Panc1 (cell line): Measurements from ENCODE around the gene GMPR2. TPM values are rescaled to one million over a fixed set of nuclear protein-coding genes. Genes with fewer than 3 reads are reported as not detected.
A peak's percentile ranks its signal among the peaks of the same experiment; 100 is the strongest.

Experiments used
- ATAC-seq: fragments of 200-7000 bp; cut with Tn5 transposase; 2 replicates; pipeline ENCODE4 v1.9.1; 2020; ENCODE audit warnings: mild to moderate bottlenecking, moderate library complexity
- BruUV-seq: library from RNA; stranded (reverse); fragments of 400-500 nt; replicated peaks from 2 replicates; lab custom pipeline; 2021; lab: Mats Ljungman, UMichigan
- CTCF ChIA-PET: fragments of 300-600 bp; sonication (Branson Sonifier 250); formaldehyde crosslinking; loops from one replicate; lab custom pipeline; 2022; ENCODE audit warnings: antibody characterized with exemption; lab: Charles Lee
- POLR2A ChIA-PET: fragments of 300-600 bp; sonication (Branson Sonifier 250); formaldehyde crosslinking; loops from one replicate; lab custom pipeline; 2022; ENCODE audit warnings: antibody characterized with exemption; lab: Charles Lee
- DNase-seq: peaks from one replicate; pipeline ENCODE4 v3.0.0-alpha.2; 2010; ENCODE audit warnings: low read depth, low spot score
- H3K27ac ChIP-seq: 2 replicates; pipeline ENCODE4 v1.5.1; 2011; ENCODE audit warnings: mild to moderate bottlenecking, low read length, inconsistent platforms
- H3K27me3 ChIP-seq: fragments of 200-500 bp; sonication (Bioruptor generic); 2 replicates; pipeline ENCODE4 v1.6.0; 2014; ENCODE audit warnings: low read length, inconsistent platforms; ENCODE audit not compliant: control insufficient read depth, insufficient read depth
- H3K36me3 ChIP-seq: fragments of 200-500 bp; sonication (Bioruptor generic); 2 replicates; pipeline ENCODE4 v1.5.1; 2014; ENCODE audit warnings: inconsistent platforms, mild to moderate bottlenecking, low read length, moderate library complexity; ENCODE audit not compliant: control insufficient read depth, insufficient read depth
- H3K4me1 ChIP-seq: 2 replicates; pipeline ENCODE4 v1.5.1; 2011; ENCODE audit warnings: inconsistent platforms, mild to moderate bottlenecking, low read length, moderate library complexity; ENCODE audit not compliant: control insufficient read depth, insufficient read depth
- H3K4me3 ChIP-seq, 2 experiments: 2 replicates each; pipeline ENCODE4 v1.5.1; 2011 to 2012; ENCODE audit warnings: low read depth in 2 of 2, low read length in 2 of 2, mild to moderate bottlenecking in 2 of 2, inconsistent platforms in 1 of 2, moderate library complexity in 1 of 2
- H3K9me3 ChIP-seq: fragments of 200-500 bp; sonication (Bioruptor generic); 2 replicates; pipeline ENCODE4 v1.5.1; 2014; ENCODE audit warnings: low read depth, mild to moderate bottlenecking, inconsistent platforms, low read length, moderate library complexity; ENCODE audit not compliant: control insufficient read depth, insufficient read depth
- POLR2AphosphoS5 ChIP-seq: IDR thresholded peaks from 2 replicates; pipeline ENCODE4 v1.6.1; 2012; ENCODE audit warnings: mild to moderate bottlenecking, low read depth, low read length, moderate library complexity
- SIN3A ChIP-seq: IDR thresholded peaks from 2 replicates; pipeline ENCODE4 v1.6.1; 2012; ENCODE audit warnings: low read depth, mild to moderate bottlenecking, low read length, moderate library complexity, borderline replicate concordance; ENCODE audit not compliant: insufficient read depth
- TCF7L2 ChIP-seq: IDR thresholded peaks from 2 replicates; pipeline ENCODE4 v1.6.1; 2011; ENCODE audit warnings: mild to moderate bottlenecking, low read depth, low read length, inconsistent platforms
- in situ Hi-C: cut with HindIII; loops from 2 replicates; pipeline ENCODE4 v1.10.0; 2016; ENCODE audit warnings: low sequenced_read_pairs, low pct_unique_long_range_greater_than_20kb
- intact Hi-C: fragments of 100-400 bp; cut with micrococcal nuclease; formaldehyde crosslinking; loops from one replicate; pipeline ENCODE4 v1.10.0; 2022; ENCODE audit not compliant: unreplicated experiment
- total RNA-seq: library from RNA; stranded (reverse); gene quantifications from one replicate; pipeline ENCODE4 v1.2.1, GENCODE V29; 2021; ENCODE audit not compliant: unreplicated experiment
- TF ChIP-seq, protein P1 (sequence below), 2 experiments: IDR thresholded peaks; 2 replicates each; pipeline ENCODE4 v1.6.1; 2011 to 2012; ENCODE audit warnings: low read depth in 2 of 2, control low read depth in 1 of 2, low read length in 1 of 2, mild to moderate bottlenecking in 1 of 2, moderate library complexity in 1 of 2; ENCODE audit not compliant: insufficient read depth in 1 of 2
- TF ChIP-seq, protein P2 (sequence below): fragments of 450-650 bp; IDR thresholded peaks from 2 replicates; pipeline ENCODE4 v1.5.1; 2017; ENCODE audit warnings: mild to moderate bottlenecking

GMPR2 gene
- total RNA-seq, 1 experiment from 2014 or later: 45.9 TPM

DNA sequence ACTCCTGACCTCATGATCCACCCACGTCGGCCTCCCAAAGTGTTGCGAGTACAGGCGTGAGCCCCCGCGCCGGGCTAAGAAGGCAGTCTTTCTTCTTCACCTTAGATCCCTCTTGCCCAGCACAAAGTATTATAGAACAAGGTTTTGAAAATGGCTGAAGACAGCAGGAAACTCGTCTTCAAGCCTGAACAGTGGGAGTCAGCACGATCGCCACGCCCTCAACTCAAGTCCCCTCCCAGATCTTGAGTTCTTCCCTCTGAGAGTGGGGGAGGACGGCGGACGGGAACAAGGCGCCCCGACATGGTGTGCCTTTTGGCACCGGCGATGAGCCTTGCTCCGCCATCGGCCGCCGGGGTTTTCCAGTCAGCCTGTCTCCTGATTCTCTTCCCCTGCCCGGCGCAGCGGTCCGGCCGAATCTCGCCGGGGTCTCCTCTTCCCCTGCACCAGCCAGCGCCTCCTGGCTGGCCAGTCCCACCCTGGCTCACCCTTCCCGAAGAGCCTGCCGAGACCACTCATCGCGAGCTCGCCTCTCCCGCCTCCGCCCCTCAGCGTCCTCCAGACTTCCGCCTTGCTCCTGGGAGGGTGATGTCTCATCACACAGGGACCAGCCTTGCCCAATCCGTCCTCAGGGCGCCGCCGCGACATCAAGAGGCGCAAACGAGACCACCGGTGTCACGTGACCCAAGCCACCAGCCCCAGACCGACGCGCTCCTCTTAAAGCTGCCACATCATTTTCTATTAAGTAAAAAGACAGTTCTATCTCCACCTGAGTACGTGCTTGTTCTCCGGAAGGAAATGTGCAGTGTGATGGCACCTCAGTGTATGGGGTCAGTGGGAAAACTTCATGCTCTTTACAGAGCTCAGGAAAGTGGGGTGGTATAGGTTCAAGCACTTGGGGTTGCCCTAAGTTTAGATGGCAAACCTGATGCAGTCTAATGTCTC, 19.5 kb upstream of the GMPR2 start, which contains the start of gene CHMP4A:
Gene CHMP4A (minus strand): TSS at position 565 of the 942 bp plus-strand sequence. CDS start 49 bp downstream, at position 516.
- Histone ChIP-seq H3K9me3 (no peaks in the 10 kb centered on the region), H3K27me3 (no peaks in the 10 kb centered on the region), H3K4me1 (peaks cover 9% of the 10 kb centered on the region), H3K4me3 (peak within 1 kb of the TSS; percentile 72 to 84), H3K27ac (peak within 1 kb of the TSS; percentile 96), H3K36me3 (peaks cover 5% of the 10 kb centered on the region)
- peak; percentile 96 for ATAC-seq
- intact Hi-C loops: no loop called here
- TF ChIP-seq POLR2AphosphoS5 (peak; percentile 91), TCF7L2 (no peak), SIN3A (no peak)
- TF ChIP-seq, protein P1, sequence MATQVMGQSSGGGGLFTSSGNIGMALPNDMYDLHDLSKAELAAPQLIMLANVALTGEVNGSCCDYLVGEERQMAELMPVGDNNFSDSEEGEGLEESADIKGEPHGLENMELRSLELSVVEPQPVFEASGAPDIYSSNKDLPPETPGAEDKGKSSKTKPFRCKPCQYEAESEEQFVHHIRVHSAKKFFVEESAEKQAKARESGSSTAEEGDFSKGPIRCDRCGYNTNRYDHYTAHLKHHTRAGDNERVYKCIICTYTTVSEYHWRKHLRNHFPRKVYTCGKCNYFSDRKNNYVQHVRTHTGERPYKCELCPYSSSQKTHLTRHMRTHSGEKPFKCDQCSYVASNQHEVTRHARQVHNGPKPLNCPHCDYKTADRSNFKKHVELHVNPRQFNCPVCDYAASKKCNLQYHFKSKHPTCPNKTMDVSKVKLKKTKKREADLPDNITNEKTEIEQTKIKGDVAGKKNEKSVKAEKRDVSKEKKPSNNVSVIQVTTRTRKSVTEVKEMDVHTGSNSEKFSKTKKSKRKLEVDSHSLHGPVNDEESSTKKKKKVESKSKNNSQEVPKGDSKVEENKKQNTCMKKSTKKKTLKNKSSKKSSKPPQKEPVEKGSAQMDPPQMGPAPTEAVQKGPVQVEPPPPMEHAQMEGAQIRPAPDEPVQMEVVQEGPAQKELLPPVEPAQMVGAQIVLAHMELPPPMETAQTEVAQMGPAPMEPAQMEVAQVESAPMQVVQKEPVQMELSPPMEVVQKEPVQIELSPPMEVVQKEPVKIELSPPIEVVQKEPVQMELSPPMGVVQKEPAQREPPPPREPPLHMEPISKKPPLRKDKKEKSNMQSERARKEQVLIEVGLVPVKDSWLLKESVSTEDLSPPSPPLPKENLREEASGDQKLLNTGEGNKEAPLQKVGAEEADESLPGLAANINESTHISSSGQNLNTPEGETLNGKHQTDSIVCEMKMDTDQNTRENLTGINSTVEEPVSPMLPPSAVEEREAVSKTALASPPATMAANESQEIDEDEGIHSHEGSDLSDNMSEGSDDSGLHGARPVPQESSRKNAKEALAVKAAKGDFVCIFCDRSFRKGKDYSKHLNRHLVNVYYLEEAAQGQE (IDR thresholded peaks at IDR 0.05; ENCODE audit: insufficient read depth in 1 of 2, low read depth in 2 of 2, low read length in 1 of 2): no peak
- TF ChIP-seq, protein P2, sequence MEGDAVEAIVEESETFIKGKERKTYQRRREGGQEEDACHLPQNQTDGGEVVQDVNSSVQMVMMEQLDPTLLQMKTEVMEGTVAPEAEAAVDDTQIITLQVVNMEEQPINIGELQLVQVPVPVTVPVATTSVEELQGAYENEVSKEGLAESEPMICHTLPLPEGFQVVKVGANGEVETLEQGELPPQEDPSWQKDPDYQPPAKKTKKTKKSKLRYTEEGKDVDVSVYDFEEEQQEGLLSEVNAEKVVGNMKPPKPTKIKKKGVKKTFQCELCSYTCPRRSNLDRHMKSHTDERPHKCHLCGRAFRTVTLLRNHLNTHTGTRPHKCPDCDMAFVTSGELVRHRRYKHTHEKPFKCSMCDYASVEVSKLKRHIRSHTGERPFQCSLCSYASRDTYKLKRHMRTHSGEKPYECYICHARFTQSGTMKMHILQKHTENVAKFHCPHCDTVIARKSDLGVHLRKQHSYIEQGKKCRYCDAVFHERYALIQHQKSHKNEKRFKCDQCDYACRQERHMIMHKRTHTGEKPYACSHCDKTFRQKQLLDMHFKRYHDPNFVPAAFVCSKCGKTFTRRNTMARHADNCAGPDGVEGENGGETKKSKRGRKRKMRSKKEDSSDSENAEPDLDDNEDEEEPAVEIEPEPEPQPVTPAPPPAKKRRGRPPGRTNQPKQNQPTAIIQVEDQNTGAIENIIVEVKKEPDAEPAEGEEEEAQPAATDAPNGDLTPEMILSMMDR: no peak
- no TSS peak for BruUV-seq
- in situ Hi-C loops: no loop called here
- ChIA-PET CTCF (interaction anchor here (1.0 kb wide), 1 partner anchor 29 kb away, joined by 4 read pairs; the partner anchor contains the start of gene TINF2), POLR2A (interaction anchor here (0.7 kb wide), 1 partner anchor 157 kb away, joined by 8 read pairs; no protein-coding TSS in a partner anchor)
- peak; percentile 73 for DNase-seq

DNA sequence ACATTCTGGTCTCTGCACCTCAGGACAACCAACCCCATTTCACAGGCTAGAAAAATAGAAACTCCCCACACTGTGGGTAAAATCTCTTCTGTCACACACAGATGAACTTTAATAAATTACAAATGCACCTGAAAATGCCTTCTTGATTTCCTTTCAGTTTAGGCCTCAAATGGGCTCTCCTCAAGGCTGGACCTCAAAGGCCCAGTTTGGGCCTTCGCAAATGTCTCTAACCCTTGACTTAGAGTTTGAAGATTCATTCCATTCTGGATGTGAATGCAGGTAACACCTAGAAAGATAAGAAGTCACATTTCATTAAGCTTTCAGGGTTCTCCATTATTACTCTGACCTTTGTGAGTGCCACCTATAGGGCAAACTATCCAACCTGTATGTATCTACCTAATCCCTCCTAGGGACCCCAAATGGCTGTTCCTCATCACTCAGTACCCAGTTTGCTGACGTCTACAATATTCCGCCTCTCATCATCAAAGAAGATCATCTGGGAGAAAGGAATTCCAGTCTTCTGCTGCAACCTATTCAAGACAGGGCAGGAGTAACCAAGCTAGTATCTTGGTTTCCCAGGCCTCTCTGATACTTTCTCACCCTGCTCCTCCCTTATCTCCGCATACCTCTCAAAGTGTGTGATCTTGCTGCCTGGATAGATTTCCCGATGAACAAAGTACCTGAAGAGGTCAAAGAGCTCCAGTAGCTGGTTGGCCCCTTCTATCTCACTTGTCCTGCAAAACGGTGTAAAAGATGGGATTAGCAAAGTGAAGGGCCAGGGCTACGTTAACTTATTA, 18.7 kb upstream of the GMPR2 start:
- in situ Hi-C loops: no loop called here
- CTCF ChIA-PET: interaction anchor here (0.7 to 1.5 kb wide), 4 partner anchors 13 to 156 kb away, joined by 4 to 9 read pairs (median 4); partner anchors contain the start of gene TINF2
- POLR2A ChIA-PET: interaction anchor here (0.7 kb wide), 1 partner anchor 26 kb away, joined by 9 read pairs; no protein-coding TSS in a partner anchor

More for the DNA sequence above, 18.7 kb upstream of the GMPR2 start:
- Histone ChIP-seq H3K27ac (peak overlapping the region; percentile 96), H3K4me3 (peak overlapping the region; percentile 72 to 84), H3K9me3 (no peaks in the 10 kb centered on the region), H3K27me3 (no peaks in the 10 kb centered on the region), H3K4me1 (peaks cover 9% of the 10 kb centered on the region), H3K36me3 (peaks cover 5% of the 10 kb centered on the region)
- ATAC-seq (no peak), DNase-seq (no peak)
- intact Hi-C loops: no loop called here
- no peak for TF ChIP-seq POLR2AphosphoS5
- TF ChIP-seq, protein P1 (IDR thresholded peaks at IDR 0.05; ENCODE audit: insufficient read depth in 1 of 2, low read depth in 2 of 2, low read length in 1 of 2): no peak
- no peak for TF ChIP-seq SIN3A
- BruUV-seq: no TSS peak
